Activated naive CD8-positive, alpha-beta T cell treated with anti-CD3 and anti-CD28 coated beads, Interleukin-2, amount 50 U/mL, for 16 hours (primary cell): ENCODE results near the gene TRMT13.

ENCODE experiments used
- DNase-seq: peaks from one replicate; pipeline ENCODE4 v3.0.0-alpha.2; 2020; ENCODE audit warnings: low read depth, low spot score

The TRMT13 gene

DNA sequence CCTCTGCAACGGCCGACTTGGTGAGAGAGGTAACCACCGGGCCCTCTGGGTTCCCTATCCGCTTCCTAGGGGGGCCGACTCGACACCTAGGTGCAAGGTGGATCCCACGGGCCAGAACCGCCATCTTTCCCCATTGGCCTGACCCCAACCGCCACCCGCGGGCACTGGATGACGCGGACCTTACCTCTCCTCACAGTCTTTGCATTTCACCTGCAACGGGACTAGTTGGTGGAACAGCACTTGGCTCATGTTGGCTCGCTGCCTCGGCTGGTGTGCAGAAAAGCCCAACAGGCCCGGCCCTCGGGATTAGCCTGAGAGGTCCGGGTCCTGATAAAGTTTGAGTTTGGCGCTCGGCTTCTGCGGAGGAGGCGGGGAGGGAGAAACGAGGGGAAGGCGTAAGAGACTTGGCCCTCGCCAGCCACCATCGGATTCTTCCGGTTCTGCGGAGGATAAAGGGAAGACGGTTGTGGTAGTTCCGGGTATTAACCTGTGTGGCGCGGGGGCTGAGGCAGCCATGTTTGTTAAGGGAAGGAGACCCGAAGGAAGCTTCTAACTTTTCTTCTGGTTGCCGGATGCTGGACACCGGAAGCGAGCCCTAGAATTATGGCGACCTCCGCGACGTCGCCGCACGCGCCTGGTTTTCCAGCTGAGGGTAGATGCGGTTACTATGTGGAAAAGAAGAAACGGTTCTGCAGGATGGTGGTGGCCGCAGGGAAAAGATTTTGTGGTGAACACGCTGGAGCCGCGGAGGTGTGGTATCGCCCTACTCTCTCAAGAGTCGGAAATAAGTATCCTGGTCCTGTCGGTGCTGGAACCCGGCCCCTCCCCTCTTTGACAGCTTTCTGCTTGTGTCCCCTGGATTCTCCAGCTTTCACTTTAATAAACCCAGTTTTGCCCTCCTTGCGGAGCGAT, at the start of gene TRMT13, which contains the start of gene SASS6:
TRMT13 (plus strand) TSS at position 598 of the 912 bp plus-strand sequence; CDS start at position 604, 6 bp downstream.
SASS6 (minus strand) TSS at position 365 of the 912 bp plus-strand sequence; CDS start at position 249, 116 bp downstream.
- DNase-seq = peak; percentile 89

DNA sequence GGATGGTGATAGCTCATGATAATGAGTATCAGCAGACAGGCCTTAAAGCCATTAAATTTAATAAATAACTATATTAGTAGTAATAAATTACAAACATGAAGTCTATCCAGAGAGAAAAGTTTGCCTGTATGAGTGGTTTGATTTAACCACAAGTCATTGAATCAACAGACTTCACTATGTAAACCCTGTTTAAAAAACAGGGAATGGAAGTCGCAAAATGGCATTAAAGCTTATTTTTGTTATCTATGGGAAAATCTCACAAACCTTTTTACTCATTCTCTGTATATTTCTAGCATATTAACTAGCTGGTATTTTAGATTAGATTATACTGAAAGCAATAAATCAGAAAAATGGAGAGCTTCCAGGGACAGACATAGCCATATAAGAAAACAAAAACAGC, 45.6 kb upstream of the TRMT13 start:
- no peak for DNase-seq

DNA sequence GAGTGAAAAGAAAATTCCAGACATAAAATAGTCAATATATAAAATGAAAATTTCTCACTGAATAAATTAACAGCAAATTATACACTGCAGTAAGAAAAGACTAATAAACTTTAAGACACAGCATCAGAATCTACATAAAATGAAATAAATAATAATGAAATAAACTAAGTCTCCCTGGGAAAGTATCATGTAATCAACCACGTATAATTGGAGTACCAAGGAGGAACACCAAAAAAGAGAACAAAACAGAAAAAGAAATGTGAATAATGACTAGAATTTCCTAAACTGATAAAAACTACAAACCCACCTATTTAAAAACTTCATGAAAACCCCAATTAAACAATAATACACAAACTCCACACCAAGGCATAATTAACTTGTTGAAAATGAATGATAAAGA, 43.9 kb upstream of the TRMT13 start:
- DNase-seq = no peak

- DNase-seq = no peak
These were observed 42.5 kb upstream of the TRMT13 start for GRCh38 chr1:100090471-100090870.

DNA sequence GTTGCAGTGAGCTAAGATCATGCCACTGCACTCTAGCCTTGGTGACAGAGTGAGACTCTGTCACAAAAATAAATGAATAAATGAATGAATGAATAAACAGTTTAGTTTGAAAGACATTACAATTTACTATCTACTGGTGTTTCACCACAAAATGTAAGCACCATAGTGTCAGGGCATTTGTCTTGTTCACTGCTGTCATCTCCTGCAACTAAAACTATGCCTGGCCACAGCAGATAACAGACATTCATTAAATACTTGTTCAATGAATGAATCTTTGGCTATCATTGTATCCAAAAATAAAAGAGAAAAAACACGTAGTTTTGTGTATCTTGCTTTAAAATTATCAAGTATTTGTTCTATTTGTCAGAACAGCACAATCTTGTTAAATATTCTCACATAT, 32.8 kb upstream of the TRMT13 start:
- no peak for DNase-seq

GRCh38 chr1:100101564-100101963, 31.4 kb upstream of the TRMT13 start:
- no peak for DNase-seq

DNA sequence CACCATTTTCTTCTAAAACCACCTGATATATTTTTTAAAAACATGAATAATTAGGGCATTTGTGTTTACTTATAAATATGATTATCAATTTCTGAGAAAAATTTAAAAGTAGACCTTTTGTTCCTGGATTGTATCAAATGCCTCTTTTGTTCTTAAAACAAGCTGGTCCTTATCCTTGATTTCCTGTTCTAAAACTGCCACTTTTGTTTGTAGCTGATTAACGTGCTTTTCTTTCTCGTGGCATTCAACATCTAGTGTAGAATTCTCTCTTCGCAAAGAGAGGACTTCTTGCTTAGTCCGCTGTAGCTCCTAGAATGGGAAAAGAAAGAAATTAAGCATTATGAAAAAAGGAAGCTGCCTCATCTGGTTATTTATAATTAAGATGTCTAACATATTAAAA, 25.3 kb upstream of the TRMT13 start:
- DNase-seq = no peak

DNA sequence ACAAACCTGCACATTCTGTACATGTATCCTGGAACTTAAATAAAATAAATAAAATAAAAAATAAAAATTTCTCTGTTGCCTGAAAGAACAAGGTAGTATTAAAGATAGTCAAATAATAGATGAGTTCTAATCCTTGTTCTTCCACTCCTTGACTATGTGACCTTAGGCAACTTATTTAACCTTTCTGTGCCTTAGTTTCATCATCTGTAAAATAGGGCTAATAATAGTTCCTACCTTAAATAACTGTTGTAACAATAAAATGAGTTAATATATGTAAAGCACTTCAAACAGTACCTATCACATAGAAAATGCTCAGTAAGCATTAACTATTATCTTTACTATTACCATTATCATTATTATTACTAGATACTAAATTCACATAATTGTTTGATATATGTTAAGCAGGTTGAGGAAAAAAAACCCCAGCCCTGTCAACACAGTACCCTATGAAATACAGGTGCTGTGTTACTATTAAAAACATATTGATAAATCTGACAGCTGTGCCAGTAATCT, 23.4 kb upstream of the TRMT13 start:
- DNase-seq = no peak

GRCh38 chr1:100115524-100115923, 17.4 kb upstream of the TRMT13 start:
- no peak for DNase-seq

- no peak for DNase-seq
These were observed 10.8 kb upstream of the TRMT13 start for GRCh38 chr1:100122177-100122576.

- no peak for DNase-seq
These were observed 5.7 kb upstream of the TRMT13 start for GRCh38 chr1:100127226-100127625.

GRCh38 chr1:100130552-100131077, 2.3 kb upstream of the TRMT13 start:
- DNase-seq = no peak

DNA sequence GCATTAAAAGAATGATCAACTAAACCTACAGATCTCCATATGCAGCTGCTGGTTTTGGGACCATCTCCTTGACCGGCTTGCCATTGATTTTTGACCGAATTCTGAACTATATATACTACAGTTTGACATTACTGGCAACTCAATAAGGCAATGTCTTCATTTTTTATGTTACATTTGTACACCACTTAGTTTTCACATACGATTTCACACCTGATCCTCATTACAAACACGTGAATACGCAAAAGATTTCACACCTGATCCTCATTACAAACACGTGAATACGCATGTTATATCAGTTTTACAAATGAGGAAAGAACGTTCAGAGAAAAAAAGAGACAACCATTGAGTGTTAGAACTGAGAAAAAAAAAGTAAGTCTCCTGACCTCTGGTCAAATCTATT, 1.3 kb upstream of the TRMT13 start:
- no peak for DNase-seq

DNA sequence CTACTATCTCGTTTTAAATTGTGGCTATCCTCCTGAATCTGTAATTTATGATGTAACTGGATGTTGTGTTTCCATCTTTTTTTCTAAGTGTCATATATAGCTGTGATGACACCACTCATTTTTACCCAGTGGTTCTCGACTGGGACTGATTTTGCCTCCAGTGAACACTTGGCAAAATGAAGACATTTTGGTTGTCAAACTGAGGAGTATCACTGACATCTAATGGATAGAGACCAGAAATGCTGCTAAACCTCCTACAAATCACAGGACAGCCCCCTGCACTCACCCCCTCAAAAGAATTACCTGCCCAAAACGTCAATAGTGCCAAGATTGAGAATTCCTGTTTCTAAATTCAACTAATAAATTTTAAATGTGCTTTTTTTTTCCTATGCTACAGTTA, 1.9 kb downstream of the TRMT13 start:
- DNase-seq = no peak

DNA sequence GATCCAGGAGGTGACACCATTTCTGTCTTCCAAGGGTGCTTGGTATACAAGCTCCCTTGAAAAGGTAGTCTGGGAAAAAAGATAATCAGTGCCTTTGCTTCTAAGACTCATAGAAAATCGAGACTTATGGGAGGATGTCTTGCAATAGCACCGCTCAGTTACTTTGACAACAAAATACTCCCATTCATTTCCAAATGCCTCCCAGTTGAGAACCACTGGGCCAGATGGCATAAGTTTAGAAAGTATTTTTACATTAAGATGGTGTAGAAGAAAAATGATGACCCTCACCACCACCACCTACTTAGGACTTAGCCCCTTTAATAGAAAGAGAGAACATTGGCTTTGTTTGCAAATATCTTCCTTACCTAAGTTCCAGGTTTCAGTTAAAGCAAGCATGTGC, 4.6 kb downstream of the TRMT13 start:
- no peak for DNase-seq

DNA sequence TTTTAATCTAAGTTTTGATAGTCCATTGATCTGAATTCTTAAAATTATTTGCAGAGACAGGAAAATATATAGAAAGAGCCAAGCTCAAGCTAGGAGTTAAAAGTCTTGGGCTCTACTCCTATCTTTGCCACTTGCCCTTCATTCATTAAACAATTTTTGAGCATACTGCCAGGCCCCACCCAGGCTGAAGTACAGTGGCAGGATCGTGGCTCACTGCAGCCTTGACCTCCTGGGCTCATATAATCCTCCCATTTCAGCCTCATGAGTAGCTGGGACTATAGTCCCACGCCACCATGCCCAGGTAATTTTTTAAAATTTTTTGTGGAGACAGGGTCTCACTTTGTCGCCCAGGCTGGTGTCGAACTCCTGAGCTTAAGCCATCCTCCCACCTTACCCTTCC, 8.2 kb downstream of the TRMT13 start:
- no peak for DNase-seq

GRCh38 chr1:100142343-100142742, 9.4 kb downstream of the TRMT13 start:
- no peak for DNase-seq

DNA sequence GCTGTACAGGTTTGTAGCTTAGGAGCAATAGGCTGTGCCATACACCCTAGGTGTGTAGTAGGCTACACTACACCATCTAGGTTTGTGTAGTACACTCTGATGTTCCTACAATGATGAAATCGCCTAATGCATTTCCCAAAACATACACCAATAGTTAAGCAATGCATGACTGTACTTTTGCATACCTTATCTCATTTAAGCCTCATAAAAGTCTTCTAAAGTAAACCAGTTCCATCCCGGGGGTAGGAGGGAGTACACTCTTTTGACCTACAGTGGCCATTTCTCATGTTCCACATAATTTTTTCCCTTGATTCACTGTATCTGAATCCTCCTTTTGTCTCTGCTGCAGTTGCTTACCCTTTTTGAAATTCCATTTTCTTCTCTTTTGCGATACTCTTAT, 12.2 kb downstream of the TRMT13 start:
- no peak for DNase-seq

DNA sequence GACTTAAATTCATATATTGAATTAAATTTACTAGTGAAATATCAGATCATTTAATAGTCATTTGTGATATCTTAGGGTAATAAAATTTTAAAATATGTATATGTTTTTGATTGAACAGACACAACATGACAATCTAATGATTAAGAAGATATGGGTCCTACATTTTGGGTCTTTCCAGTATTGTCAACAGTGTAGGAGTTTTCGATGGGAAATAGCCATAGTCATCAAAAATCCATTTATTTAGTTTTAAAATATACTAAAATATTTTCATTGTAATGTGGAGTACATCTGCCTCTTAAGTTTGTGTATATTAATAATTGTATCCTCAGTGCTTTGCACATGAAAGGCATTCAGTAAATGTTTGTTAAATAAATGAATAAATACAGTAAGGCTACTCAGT, 14.0 kb downstream of the TRMT13 start:
- DNase-seq = no peak

GRCh38 chr1:100147875-100148274, 14.9 kb downstream of the TRMT13 start:
- no peak for DNase-seq

DNA sequence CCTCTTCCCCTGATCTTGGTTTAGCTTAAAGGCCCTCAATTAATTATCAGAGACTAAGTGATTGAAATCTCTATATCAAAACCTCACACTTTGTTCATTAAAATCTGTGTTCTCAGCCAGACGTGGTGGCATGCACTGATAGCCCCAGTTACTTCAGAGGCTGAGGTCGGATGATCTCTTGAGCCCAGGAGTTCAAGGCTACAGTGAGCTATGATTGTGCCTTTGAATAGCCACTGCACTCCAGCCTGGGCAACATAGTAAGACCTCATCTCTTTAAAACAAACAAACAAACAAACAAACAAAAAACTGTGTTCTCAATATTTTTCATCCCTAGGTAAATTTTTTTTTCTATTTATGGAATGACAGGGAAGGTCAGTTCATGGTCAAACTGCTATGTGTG, 18.7 kb downstream of the TRMT13 start:
- DNase-seq = no peak

GRCh38 chr1:100152271-100152670, 19.3 kb downstream of the TRMT13 start:
- no peak for DNase-seq

DNA sequence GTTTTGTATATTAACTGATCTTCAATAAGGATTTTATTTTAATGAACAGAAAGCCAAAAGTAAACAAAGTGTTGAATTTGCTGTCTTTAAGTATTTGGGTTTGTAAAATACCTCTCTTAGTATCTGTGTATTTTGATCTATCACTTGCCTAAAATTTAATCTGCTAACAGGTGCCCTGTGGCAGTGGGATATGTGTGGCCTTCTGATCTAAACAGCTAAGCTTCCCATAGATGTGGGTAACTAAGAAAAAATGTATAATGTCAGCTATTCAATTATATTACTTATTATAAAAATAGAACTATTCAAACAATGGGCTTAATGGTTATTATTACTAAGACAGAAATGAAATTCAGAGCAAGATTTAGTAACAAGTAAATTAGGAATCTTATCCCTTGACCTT, 29.9 kb downstream of the TRMT13 start:
- DNase-seq = no peak
